NT2/D1 (cell line): ENCODE measurements around the gene TBC1D21.

Experiments
- DNase-seq: peaks from one replicate; pipeline ENCODE4 v3.0.0-alpha.2; 2011; ENCODE audit warnings: low read depth, low spot score
- H3K27me3 ChIP-seq: 2 replicates; pipeline ENCODE4 v1.6.0; 2011; ENCODE audit warnings: mild to moderate bottlenecking; ENCODE audit not compliant: insufficient read length, insufficient read depth
- H3K36me3 ChIP-seq: 2 replicates; pipeline ENCODE4 v1.6.1; 2011; ENCODE audit warnings: mild to moderate bottlenecking, low read length, mixed read lengths; ENCODE audit not compliant: insufficient read depth, insufficient read length
- H3K4me1 ChIP-seq: 2 replicates; pipeline ENCODE4 v1.5.1; 2011; ENCODE audit not compliant: insufficient read depth, insufficient read length
- H3K4me3 ChIP-seq: 2 replicates; pipeline ENCODE4 v1.5.1; 2011; ENCODE audit warnings: low read depth; ENCODE audit not compliant: insufficient read length
- H3K9ac ChIP-seq: 2 replicates; pipeline ENCODE4 v1.6.0; 2011; ENCODE audit warnings: low read depth; ENCODE audit not compliant: insufficient read length
- H3K9me3 ChIP-seq: 2 replicates; pipeline ENCODE4 v1.5.1; 2011; ENCODE audit warnings: mild to moderate bottlenecking, low read length; ENCODE audit not compliant: insufficient read depth
- SUZ12 ChIP-seq: IDR thresholded peaks from 2 replicates; pipeline ENCODE4 v1.6.1; 2011; ENCODE audit not compliant: insufficient read length, insufficient read depth; ENCODE audit errors: extremely low read depth
- YY1 ChIP-seq: IDR thresholded peaks from 2 replicates; pipeline ENCODE4 v1.6.1; 2011; ENCODE audit not compliant: insufficient read length, insufficient read depth
- ZNF274 ChIP-seq: IDR thresholded peaks from 2 replicates; pipeline ENCODE4 v1.6.1; 2011; ENCODE audit warnings: mild to moderate bottlenecking, low read depth, low read length

TBC1D21 gene

DNA sequence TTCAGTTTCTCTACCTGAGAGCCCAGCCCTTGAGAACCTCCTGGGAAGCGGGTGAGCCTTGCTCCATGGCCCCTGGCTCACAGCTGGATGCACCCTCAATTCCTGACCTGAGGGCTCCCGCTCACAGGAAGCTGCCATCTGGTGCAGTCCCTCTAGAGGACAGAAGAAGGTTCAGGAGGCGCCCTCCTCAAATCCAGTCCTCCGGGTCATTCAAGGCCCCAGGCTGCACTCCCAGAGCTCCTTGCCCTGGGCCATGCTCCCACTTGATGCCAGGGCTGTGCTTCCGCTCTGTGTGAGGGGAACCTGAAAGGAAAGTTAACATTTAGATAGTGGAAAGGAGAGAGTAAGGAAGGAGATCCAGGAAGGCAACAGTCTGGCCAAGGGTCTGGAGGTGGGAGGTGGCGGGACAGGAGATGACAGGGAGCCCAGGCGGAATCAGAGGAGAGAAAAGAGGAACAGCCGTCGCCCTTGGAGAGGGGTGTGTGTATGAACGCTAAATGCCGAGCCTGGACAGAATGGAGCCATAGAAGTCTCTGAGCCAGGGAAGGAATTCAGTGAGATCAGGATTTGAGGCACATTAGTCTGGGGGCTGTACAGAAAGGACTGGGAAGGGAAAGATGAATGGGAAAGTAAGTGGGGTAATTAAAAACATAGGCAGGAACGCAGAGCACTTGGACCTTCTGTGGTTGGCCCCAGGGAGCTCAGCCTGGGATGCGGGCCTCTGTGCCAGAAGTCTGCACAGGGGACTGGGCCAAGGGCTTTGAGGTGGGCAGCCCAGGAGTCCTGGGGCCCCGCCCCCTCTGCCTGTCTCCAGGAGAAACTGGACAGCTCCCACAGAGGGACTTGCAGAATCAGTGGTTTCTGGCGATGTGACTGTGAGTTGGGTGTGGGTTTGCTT lies 26.1 kb downstream of the TBC1D21 start:
- peaks cover 7% of the 10 kb centered on the region for H3K4me1 ChIP-seq
- H3K9me3 ChIP-seq = no peaks in the 10 kb centered on the region
- H3K27me3 ChIP-seq = no peaks in the 10 kb centered on the region
- TF ChIP-seq ZNF274 = no peak
- TF ChIP-seq YY1 = no peak
- TF ChIP-seq SUZ12 = no peak
- H3K9ac ChIP-seq = no peak overlapping the region
- H3K36me3 ChIP-seq = no peaks in the 10 kb centered on the region
- H3K4me3 ChIP-seq = no peak overlapping the region
- no peak for DNase-seq

DNA sequence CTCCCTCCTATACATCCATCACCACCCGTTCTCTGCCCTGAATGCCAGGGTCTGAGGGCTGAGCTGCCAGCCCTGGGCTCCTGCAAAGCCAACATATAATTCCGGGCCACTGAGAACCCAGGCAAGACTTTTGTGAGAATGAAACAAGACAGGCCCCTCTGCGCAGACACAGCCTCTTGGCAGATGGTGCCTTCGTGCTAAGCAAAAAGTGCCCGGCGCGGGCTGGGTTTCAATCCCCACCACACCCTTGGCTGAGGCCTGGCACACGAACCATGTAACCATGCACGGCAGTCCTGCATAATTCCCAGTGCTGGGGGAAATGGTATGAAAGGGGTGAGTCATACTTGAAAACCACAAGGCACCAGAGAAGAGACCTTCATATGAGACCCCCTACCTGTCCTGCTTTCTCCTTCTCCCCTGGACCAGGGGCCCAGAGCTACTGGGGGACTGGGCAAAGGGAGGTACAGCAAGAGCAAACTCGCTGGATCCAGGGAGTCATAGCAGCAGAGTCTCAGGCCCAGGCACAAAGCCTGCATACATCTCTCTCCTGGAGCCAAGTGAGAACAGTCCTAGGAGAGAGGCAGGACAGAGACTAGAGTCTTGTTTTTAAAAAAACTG lies 26.8 kb downstream of the TBC1D21 start:
- Histone ChIP-seq H3K9ac (no peak overlapping the region), H3K36me3 (no peaks in the 10 kb centered on the region), H3K27me3 (no peaks in the 10 kb centered on the region), H3K9me3 (peaks cover 6% of the 10 kb centered on the region; the same call in 1 of the 2 replicates), H3K4me3 (no peak overlapping the region), H3K4me1 (peaks cover 7% of the 10 kb centered on the region)
- no peak for DNase-seq
- TF ChIP-seq YY1 (no peak), SUZ12 (no peak), ZNF274 (no peak)

DNA sequence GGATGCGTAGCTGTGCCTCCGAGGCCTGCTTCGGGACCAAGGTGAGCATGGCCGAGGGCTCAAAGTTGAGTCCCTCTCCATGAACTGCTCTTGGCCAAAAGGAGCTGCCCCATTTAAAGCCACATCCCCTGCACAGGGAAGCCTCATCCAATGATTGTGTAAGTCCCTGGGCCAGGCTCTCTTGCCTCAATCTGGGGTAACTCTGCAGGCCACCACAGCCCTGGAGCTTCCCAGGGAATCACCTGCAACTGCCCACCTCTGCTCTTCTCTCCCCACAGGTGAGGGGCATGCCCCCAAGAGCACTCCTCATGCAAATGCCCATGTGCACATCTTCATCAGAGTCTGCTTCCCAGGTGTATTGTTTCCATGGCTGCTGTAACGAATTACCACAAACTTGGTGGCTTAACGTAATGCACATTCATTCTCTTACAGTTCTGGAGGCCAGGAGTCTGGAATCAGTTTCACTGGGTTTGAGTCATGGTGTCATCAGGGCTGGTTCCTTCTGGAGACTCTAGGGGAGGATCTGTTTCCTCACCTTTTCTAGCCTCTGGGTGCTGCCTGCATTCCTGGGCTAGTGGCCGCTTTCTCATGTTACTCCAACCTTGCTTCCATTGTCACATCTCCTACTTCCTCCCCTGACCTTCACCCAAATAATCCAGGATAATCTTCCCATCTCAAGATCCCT lies 27.9 kb downstream of the TBC1D21 start:
- no peaks in the 10 kb centered on the region for H3K36me3 ChIP-seq
- peaks cover 12% of the 10 kb centered on the region; the same call in 1 of the 2 replicates for H3K9me3 ChIP-seq
- no peaks in the 10 kb centered on the region for H3K27me3 ChIP-seq
- H3K4me1 ChIP-seq = peaks cover 7% of the 10 kb centered on the region
- no peak overlapping the region for H3K4me3 ChIP-seq
- H3K9ac ChIP-seq = no peak overlapping the region
- no peak for TF ChIP-seq SUZ12
- no peak for TF ChIP-seq YY1
- no peak for TF ChIP-seq ZNF274
- DNase-seq = no peak

DNA sequence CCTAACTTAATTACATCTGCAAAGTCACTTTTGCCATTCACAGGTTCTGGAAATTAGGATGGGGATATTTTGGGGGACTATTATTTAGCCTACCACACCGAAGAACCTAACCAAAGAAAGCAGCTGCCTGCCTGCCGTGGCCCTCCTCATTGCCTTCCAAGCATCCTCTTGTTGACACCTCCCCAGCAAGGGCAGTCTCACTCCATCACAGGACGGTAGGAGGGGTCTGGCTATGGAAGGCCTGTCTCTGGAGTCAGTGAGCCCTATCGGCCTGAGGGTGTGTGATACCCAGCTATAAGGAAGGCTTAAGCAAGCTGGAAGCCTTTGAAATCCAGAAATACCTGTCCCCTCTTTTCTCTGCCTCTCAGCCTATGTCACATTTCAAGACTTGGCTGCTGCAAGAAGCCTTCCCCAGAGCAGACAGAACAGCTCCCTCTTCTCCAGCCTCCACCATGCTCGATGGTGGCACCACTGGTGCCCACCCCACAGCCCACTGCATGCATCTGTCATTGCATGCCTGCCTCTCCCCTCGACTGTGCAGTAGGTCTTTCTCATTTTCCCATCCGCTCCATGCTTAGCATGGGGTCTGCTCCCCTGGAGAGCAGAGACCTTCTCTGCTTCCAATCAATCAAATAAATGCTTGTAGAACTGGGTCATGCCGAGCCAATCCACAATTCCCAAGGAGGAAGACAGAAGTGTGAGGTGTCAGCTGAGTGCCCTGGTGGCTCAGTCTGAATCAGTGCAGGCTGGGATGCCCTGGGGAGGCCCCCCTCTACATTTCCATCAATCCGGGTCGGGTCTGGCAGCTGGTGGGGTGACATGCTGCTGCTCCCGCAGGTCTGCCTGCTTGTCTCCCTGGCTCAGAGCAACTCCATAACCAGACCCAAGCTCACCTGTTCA lies 29.0 kb downstream of the TBC1D21 start:
- H3K4me1 ChIP-seq = peaks cover 7% of the 10 kb centered on the region
- no peak for DNase-seq
- no peak for TF ChIP-seq SUZ12
- H3K9me3 ChIP-seq = peaks cover 12% of the 10 kb centered on the region; the same call in 1 of the 2 replicates
- no peak overlapping the region for H3K9ac ChIP-seq
- no peaks in the 10 kb centered on the region for H3K27me3 ChIP-seq
- no peak overlapping the region for H3K4me3 ChIP-seq
- no peaks in the 10 kb centered on the region for H3K36me3 ChIP-seq

DNA sequence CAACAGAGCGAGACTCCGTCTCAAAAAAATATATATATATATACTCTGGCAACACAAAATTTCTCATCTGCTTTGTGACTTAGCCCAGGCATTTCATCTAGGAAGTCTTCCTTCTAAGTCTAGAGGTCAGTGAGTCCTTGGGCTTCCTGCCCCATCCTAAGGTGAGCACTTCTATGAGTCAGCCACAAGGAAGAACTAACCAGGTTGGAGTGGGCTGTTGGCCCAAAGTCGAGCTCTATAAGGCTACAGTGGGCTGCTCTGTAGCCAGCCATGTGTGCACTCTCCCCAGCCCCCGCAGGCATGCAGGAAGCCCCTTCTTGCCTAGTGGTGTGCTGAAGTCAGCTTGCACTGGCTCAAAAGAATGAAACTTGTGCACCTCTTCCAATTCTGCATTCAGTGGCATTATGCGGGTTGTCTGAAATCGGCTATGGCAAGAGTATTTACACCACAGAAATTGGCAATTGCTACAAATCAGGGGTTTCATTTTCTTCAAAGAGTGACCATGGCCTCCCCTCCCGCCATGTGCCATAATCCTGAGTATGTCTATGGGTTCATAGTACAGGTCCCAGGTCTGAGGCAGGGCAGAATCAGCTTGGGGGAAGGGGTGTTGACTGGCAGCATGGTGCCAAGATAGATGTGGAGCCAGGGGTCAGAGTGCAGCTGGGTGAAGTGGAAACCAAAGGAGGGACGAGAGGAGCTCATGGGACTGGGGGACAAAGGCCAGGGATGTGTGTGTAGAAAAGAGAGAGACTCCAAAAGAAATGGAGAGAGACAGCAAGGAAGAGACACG lies 30.9 kb downstream of the TBC1D21 start:
- DNase-seq = no peak
- Histone ChIP-seq H3K9me3 (peaks cover 12% of the 10 kb centered on the region; the same call in 1 of the 2 replicates), H3K36me3 (no peaks in the 10 kb centered on the region), H3K4me3 (no peak overlapping the region), H3K4me1 (no peaks in the 10 kb centered on the region), H3K27me3 (no peaks in the 10 kb centered on the region), H3K9ac (no peak overlapping the region)
- TF ChIP-seq ZNF274 = no peak
- no peak for TF ChIP-seq SUZ12
- no peak for TF ChIP-seq YY1

DNA sequence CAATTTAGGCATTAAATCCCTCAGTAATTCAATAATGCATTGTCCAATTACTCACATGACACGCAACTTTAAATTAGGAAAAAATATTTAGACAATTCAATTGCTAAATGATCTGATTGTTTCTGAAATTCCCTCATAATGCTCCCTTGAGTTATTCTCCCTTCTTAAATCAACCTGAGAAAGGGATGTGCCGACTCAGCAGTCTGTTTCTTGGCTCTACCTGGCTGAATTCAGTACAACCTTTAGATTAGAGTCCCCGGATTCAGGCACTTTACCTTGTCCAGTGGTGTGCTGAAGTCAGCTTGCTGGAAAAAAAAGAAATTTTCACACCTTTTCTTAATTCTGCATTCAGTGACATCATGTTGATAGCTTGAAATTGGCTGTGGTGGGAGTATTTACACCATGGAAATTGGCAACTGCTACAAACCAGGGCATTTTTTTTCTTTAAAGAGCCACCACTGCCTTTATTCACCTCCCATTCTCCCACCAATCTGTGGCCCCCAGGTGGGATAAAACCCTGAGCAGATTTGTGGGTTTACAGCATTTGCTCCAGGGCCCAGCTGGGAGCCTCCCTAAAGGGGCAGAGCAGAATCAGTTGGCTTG lies 32.0 kb downstream of the TBC1D21 start:
- no peak for DNase-seq
- Histone ChIP-seq H3K9me3 (peaks cover 12% of the 10 kb centered on the region; the same call in 1 of the 2 replicates), H3K4me3 (no peak overlapping the region), H3K9ac (no peak overlapping the region), H3K4me1 (no peaks in the 10 kb centered on the region), H3K36me3 (no peaks in the 10 kb centered on the region), H3K27me3 (no peaks in the 10 kb centered on the region)
- TF ChIP-seq SUZ12 (no peak), ZNF274 (no peak), YY1 (no peak)
